ENCODE data around the gene SLC5A8.

The SLC5A8 gene

DNA sequence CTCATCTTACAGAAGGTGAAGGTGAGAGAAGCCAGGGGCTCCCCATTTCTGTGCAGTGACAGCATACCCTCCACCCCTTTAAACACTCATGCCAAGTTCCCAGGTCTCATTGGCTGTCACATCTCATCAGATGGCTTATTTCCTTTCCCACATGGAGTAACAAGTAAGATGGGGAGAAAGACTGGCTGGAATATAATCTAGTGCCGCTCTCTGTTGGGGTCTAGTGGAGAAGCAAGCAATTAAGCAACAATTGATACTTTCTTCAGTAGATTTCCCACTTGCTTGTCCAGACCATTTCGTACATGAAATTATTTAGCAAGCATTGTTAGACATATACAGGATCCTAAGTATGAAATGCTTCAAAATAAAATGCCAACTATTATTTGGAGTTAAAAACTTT, 92.2 kb downstream of the SLC5A8 start:
- no peak overlapping the region for H3K27ac ChIP-seq
- TF ChIP-seq, protein P1, sequence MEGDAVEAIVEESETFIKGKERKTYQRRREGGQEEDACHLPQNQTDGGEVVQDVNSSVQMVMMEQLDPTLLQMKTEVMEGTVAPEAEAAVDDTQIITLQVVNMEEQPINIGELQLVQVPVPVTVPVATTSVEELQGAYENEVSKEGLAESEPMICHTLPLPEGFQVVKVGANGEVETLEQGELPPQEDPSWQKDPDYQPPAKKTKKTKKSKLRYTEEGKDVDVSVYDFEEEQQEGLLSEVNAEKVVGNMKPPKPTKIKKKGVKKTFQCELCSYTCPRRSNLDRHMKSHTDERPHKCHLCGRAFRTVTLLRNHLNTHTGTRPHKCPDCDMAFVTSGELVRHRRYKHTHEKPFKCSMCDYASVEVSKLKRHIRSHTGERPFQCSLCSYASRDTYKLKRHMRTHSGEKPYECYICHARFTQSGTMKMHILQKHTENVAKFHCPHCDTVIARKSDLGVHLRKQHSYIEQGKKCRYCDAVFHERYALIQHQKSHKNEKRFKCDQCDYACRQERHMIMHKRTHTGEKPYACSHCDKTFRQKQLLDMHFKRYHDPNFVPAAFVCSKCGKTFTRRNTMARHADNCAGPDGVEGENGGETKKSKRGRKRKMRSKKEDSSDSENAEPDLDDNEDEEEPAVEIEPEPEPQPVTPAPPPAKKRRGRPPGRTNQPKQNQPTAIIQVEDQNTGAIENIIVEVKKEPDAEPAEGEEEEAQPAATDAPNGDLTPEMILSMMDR (conservative IDR thresholded peaks at IDR 0.05), result no peak

DNA sequence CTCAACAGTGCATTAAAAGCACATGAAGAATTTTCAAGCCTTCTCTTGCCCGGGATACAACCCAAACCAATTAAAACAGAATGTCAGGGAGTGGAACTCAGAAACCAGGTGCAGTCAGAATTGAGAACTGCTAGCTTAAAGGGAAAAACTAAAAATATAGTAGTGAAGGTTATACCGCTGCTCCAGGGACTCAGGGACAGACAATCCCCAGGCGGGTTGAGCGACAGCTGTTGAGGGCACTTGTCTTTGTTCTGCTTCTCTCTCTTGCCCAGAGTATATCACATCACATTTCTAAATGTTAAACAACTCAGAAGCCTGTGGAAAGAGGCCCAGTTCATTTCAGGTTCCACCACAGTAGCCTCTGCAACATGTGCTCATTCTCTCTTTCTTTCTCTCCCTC, 93.1 kb downstream of the SLC5A8 start:
- TF ChIP-seq, protein P1 (conservative IDR thresholded peaks at IDR 0.05), result no peak
- H3K27ac ChIP-seq, result no peak overlapping the region

DNA sequence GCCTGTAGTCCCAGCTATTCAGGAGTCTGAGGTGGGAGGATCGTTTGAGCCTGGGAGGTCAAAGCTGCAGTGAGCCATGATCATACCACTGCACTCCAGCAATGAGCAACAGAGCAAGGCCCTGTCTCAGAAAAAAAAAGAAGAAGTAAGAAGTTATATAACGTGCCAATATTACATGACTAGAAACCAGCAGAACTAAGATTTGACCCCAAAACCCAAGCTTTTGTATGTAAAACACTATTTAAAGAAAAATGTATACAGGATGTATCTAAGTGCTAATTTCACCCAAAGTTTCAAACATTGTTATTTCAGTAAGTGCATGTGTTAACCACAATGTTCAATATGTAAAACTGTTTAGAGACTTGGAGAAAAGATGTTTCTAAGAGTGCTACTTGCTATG, 94.7 kb downstream of the SLC5A8 start:
- TF ChIP-seq, protein P1 (conservative IDR thresholded peaks at IDR 0.05), result no peak
- H3K27ac ChIP-seq, result no peak overlapping the region

DNA sequence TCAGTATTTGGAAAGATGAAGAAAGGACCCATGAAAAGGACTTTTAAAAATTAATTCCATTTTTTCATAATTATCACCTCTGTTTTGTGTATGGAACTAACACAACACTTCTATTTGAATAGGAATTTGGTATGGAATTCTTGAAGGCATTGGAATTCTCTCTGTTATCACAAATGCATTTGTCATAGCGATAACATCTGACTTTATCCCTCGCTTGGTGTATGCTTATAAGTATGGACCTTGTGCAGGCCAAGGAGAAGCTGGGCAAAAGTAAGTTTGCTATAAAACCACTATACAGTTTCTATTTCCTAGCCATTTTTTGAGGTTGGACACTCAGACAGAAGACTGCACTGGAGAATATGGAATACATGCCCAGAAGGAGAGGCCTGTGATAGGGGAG, 98.6 kb downstream of the SLC5A8 start:
- TF ChIP-seq, protein P1 (conservative IDR thresholded peaks at IDR 0.05), result no peak
- no peak overlapping the region for H3K27ac ChIP-seq

DNA sequence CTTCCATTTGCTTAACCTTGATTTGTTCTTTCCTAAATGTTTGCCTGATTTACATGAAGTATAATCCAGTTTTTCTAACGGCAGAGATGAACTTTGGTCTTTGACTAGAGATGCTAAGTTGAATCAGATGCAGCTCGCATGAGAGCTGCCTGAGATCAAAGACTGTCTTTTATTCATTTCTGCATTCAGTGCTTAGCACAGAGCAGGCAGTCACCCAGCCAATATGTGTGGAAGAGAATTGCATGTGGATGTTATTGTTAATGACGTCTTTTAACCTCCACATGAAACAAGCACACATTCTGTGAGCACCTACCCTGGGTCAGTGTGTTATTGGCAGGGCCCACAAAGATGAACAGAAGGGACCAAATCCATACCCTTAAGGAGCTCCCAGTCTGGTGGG, 99.2 kb downstream of the SLC5A8 start:
- TF ChIP-seq, protein P1 (conservative IDR thresholded peaks at IDR 0.05), result no peak
- no peak overlapping the region for H3K27ac ChIP-seq

DNA sequence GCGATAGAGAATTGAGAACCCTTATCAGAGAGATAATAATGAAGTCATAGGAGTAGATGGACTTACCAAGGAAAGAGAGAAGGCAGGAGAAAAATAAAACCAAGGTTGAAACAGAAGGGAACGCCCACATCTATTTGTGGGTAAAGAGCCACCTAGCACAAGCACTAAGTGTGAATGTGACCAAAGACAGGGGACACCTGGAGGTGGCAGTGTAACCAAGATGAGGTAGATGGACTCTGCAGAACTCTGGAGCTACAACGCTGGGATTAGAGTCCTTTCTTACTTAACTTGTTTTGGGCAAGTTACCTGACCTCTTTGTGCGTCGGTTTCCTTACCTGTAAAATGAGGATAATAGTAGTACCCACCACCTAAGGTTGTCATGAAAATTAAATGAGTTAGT, 101.9 kb downstream of the SLC5A8 start:
- no peak overlapping the region for H3K27ac ChIP-seq
- TF ChIP-seq, protein P1 (conservative IDR thresholded peaks at IDR 0.05), result peak; percentile 15; the same call in 1 of the 2 replicates

DNA sequence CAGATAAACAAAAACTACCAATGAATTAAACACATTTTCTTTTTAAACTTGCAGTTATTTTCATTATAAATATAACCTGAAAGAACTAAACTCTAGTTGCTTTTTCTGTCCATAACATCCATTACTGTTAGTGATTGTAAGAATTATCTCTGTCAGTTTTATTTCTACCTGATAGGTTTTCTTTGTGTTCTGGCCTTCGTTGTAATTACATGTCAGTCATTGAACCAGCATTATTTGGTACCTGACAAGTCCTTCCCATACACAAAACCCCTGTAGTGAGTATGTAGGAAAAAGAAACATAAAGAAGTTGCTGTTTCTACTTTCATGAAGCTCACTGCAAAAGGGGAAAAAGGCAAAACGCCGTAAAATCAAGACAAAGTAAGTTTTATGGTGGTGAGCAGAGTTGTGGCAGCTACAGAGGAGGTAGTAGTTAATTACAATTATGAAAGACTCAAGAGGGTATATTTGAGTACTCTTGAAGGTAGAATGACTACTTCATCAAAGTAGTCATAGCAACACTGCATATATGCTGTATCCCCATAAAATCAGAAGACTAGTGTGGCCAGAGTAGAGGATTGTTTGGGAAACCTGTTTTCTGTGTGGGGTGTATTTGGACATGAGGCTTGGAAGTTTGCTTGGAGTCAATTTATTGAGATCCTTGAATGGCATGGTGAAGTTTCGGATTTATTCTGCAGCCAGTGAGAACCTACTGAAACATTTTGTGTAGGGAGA, 102.8 kb downstream of the SLC5A8 start:
- TF ChIP-seq, protein P1 (conservative IDR thresholded peaks at IDR 0.05), result no peak

More for the DNA sequence above, 102.8 kb downstream of the SLC5A8 start:
- no peak overlapping the region for H3K27ac ChIP-seq
